ENCODE results near the gene KRT222.

Gene KRT222

DNA sequence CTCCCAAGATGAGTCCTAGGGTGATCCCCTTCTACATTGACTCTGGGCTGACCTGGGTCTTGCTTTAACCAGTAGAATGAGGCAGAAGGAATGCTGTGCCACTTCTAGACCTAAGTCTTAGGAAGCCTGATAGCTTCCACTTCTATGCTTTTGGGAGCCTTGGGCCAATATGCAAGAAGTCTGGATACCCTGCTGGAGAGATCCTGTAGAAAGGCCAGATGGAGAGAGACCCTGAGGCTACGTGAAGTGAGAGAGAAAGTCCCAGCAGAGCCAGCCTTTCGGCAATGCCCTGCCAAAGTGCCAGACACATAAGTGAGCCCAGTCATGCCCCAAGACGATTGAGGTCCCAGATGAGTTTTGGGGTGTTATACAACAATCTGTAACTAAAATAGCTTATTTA is 1.7 kb downstream of the KRT222 start:
- no peaks in the 10 kb centered on the region for H3K36me3 ChIP-seq (ENCODE audit: control insufficient read depth in 4 of 4, insufficient read depth in 4 of 4, low read length in 3 of 4)
- no peak overlapping the region for H3K4me3 ChIP-seq (ENCODE audit: control insufficient read depth in 1 of 7, extremely low read depth in 1 of 7, insufficient read depth in 4 of 7, low read depth in 2 of 7, low read length in 6 of 7)
- H3K27ac ChIP-seq (ENCODE audit: insufficient read depth in 1 of 2, low read depth in 1 of 2, low read length in 2 of 2, poor library complexity in 1 of 2, severe bottlenecking in 2 of 2) = no peak overlapping the region
- no peaks in the 10 kb centered on the region for H3K9me3 ChIP-seq (ENCODE audit: control extremely low read depth in 1 of 5, control insufficient read depth in 4 of 5, insufficient read depth in 2 of 5, low read depth in 1 of 5, low read length in 4 of 5)
- 94% methylated on average over 2 of the region's 3 CpGs for WGBS (ENCODE audit: insufficient coverage)
- CTCF ChIA-PET = no interaction called here
- peaks cover 0 to 3% (median 0%) of the 10 kb centered on the region in 4 experiments for H3K4me1 ChIP-seq (ENCODE audit: control extremely low read depth in 1 of 4, control insufficient read depth in 4 of 4, insufficient read depth in 4 of 4, low read length in 3 of 4)
- DNase-seq = no peak
- POLR2A ChIA-PET = no interaction called here
- H3K27me3 ChIP-seq (replicated peaks in 2 of 5; ENCODE audit: control insufficient read depth in 4 of 5, insufficient read depth in 5 of 5, low read length in 4 of 5) = peaks cover 16 to 48% (median 21%) of the 10 kb centered on the region in 5 experiments

DNA sequence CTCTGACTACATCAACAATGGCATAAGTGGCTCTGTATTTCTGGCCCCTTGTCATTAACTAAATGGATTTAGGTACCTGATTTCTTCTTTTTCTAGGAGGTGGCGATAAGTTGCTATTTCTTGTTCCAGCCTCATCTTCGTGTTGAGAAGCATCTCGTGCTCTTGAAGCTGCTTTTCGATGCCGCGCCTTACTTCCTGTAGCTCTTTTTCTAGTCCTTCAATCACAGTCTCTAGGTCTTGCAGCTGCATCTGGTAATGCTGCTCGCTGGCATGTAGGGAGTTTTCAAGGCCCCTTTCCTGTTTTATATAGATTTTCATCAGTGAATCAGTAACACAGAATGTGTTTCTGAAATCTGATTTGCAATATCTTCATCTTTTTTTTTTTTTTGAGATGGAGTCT is 5.1 kb downstream of the KRT222 start:
- Histone ChIP-seq H3K36me3 (ENCODE audit: control insufficient read depth in 4 of 4, insufficient read depth in 4 of 4, low read length in 3 of 4) (no peaks in the 10 kb centered on the region), H3K4me1 (ENCODE audit: control extremely low read depth in 1 of 4, control insufficient read depth in 4 of 4, insufficient read depth in 4 of 4, low read length in 3 of 4) (peaks cover 0 to 2% (median 0%) of the 10 kb centered on the region in 4 experiments), H3K27ac (ENCODE audit: insufficient read depth in 1 of 2, low read depth in 1 of 2, low read length in 2 of 2, poor library complexity in 1 of 2, severe bottlenecking in 2 of 2) (no peak overlapping the region), H3K27me3 (replicated peaks in 2 of 5; ENCODE audit: control insufficient read depth in 4 of 5, insufficient read depth in 5 of 5, low read length in 4 of 5) (peaks cover 10 to 37% (median 21%) of the 10 kb centered on the region in 5 experiments), H3K9me3 (ENCODE audit: control extremely low read depth in 1 of 5, control insufficient read depth in 4 of 5, insufficient read depth in 2 of 5, low read depth in 1 of 5, low read length in 4 of 5) (no peaks in the 10 kb centered on the region), H3K4me3 (ENCODE audit: control insufficient read depth in 1 of 7, extremely low read depth in 1 of 7, insufficient read depth in 4 of 7, low read depth in 2 of 7, low read length in 6 of 7) (no peak overlapping the region)
- CTCF ChIA-PET = no interaction called here
- DNase-seq = no peak
- POLR2A ChIA-PET = no interaction called here
- 90% methylated on average over 7 of the region's 7 CpGs for WGBS (ENCODE audit: insufficient coverage)

GRCh38 chr17:40658396-40658795 is 6.6 kb downstream of the KRT222 start:
- Histone ChIP-seq H3K4me1 (ENCODE audit: control extremely low read depth in 1 of 4, control insufficient read depth in 4 of 4, insufficient read depth in 4 of 4, low read length in 3 of 4) (no peaks in the 10 kb centered on the region), H3K27me3 (replicated peaks in 2 of 5; ENCODE audit: control insufficient read depth in 4 of 5, insufficient read depth in 5 of 5, low read length in 4 of 5) (peaks cover 5 to 23% (median 15%) of the 10 kb centered on the region in 5 experiments), H3K4me3 (ENCODE audit: control insufficient read depth in 1 of 7, extremely low read depth in 1 of 7, insufficient read depth in 4 of 7, low read depth in 2 of 7, low read length in 6 of 7) (no peak overlapping the region), H3K27ac (ENCODE audit: insufficient read depth in 1 of 2, low read depth in 1 of 2, low read length in 2 of 2, poor library complexity in 1 of 2, severe bottlenecking in 2 of 2) (no peak overlapping the region), H3K9me3 (ENCODE audit: control extremely low read depth in 1 of 5, control insufficient read depth in 4 of 5, insufficient read depth in 2 of 5, low read depth in 1 of 5, low read length in 4 of 5) (no peaks in the 10 kb centered on the region), H3K36me3 (ENCODE audit: control insufficient read depth in 4 of 4, insufficient read depth in 4 of 4, low read length in 3 of 4) (no peaks in the 10 kb centered on the region)
- ChIA-PET POLR2A (no interaction called here), CTCF (no interaction called here)
- no peak for DNase-seq

DNA sequence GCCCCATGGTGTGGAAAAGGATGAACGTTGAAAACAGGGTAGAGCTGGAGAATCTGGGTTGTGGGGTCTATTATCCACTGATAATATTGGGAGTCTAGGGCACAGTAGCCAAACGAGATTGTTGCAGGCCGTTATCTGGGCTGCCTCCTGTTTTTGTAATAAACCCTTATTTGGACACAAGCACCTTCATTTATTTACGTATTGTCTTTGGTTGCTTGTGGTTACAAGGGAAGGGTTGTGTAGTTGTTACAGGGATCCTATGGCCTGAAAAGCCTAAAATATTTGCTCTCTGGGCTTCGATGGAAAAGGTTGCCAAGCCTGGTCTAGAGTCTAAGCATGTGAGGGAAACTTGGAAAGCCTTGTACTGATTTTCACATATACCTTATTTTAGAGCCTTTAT is 13.0 kb downstream of the KRT222 start:
- WGBS (ENCODE audit: insufficient coverage) = 100% methylated on average over 1 of the region's 5 CpGs
- no peaks in the 10 kb centered on the region for H3K36me3 ChIP-seq (ENCODE audit: control insufficient read depth in 4 of 4, insufficient read depth in 4 of 4, low read length in 3 of 4)
- ChIA-PET POLR2A (no interaction called here), CTCF (no interaction called here)
- no peak overlapping the region for H3K4me3 ChIP-seq (ENCODE audit: control insufficient read depth in 1 of 7, extremely low read depth in 1 of 7, insufficient read depth in 4 of 7, low read depth in 2 of 7, low read length in 6 of 7)
- no peak for DNase-seq
- no peak overlapping the region for H3K27ac ChIP-seq (ENCODE audit: insufficient read depth in 1 of 2, low read depth in 1 of 2, low read length in 2 of 2, poor library complexity in 1 of 2, severe bottlenecking in 2 of 2)
- H3K27me3 ChIP-seq (replicated peaks in 2 of 5; ENCODE audit: control insufficient read depth in 4 of 5, insufficient read depth in 5 of 5, low read length in 4 of 5) = peaks cover 0 to 3% (median 0%) of the 10 kb centered on the region in 5 experiments
- H3K4me1 ChIP-seq (ENCODE audit: control extremely low read depth in 1 of 4, control insufficient read depth in 4 of 4, insufficient read depth in 4 of 4, low read length in 3 of 4) = peaks cover 0 to 12% (median 8%) of the 10 kb centered on the region in 4 experiments
- no peaks in the 10 kb centered on the region for H3K9me3 ChIP-seq (ENCODE audit: control extremely low read depth in 1 of 5, control insufficient read depth in 4 of 5, insufficient read depth in 2 of 5, low read depth in 1 of 5, low read length in 4 of 5)

DNA sequence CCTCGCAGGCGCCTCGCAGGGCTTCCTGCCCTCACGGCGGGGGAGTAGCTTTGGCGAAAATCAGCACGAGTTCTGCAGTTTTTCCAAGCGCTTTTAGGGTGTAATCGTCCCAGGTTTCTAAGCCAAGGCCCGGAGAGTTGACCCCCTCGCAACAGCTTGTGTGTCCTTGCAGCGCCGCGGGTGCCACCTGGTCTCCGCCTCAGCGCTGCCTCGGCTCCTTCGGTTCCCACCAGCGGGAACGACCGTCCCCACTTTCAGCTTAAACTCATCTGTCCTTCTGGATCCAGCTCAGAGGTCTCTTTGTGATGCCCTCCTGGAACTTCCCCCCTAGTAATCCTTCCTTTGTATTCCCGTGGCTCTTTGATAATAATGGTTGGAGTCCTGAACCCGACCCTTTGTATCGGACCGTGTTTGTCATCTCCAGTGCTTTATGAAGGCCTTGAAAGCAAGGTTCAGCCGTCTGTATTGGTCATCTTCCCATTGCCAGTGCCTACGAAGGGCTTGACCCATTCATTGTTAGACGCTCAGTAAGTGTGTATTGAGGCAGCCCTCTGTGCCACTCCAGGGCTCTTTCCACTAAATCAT is 16.5 kb downstream of the KRT222 start:
- 3% methylated on average over 27 of the region's 28 CpGs for whole genome bisulfite sequencing (ENCODE audit: insufficient coverage)
- ChIA-PET POLR2A (no interaction called here), CTCF (interaction anchor here (2.1 kb wide), 1 partner anchor 20 kb away, joined by 7 read pairs; no protein-coding TSS in a partner anchor)
- no peaks in the 10 kb centered on the region for H3K9me3 ChIP-seq (ENCODE audit: control extremely low read depth in 1 of 5, control insufficient read depth in 4 of 5, insufficient read depth in 2 of 5, low read depth in 1 of 5, low read length in 4 of 5)
- H3K4me1 ChIP-seq (ENCODE audit: control extremely low read depth in 1 of 4, control insufficient read depth in 4 of 4, insufficient read depth in 4 of 4, low read length in 3 of 4) = peaks cover 7 to 28% (median 18%) of the 10 kb centered on the region in 4 experiments
- H3K27ac ChIP-seq (ENCODE audit: insufficient read depth in 1 of 2, low read depth in 1 of 2, low read length in 2 of 2, poor library complexity in 1 of 2, severe bottlenecking in 2 of 2) = peak overlapping the region; percentile 100
- no peaks in the 10 kb centered on the region for H3K27me3 ChIP-seq (replicated peaks in 2 of 5; ENCODE audit: control insufficient read depth in 4 of 5, insufficient read depth in 5 of 5, low read length in 4 of 5)
- peaks cover 0 to 10% (median 8%) of the 10 kb centered on the region in 4 experiments for H3K36me3 ChIP-seq (ENCODE audit: control insufficient read depth in 4 of 4, insufficient read depth in 4 of 4, low read length in 3 of 4)
- peak overlapping the region; percentile 64 to 98 (median 91) for H3K4me3 ChIP-seq (ENCODE audit: control insufficient read depth in 1 of 7, extremely low read depth in 1 of 7, insufficient read depth in 4 of 7, low read depth in 2 of 7, low read length in 6 of 7)
- peak in 1 of 3 donors; percentile 6 for DNase-seq

GRCh38 chr17:40647624-40648383 is 17.2 kb downstream of the KRT222 start, which contains the start of gene SMARCE1:
Gene SMARCE1, minus strand, starts transcription at chr17:40647818. Its CDS starts 2,016 bp downstream, at chr17:40645802.
- Histone ChIP-seq H3K4me1 (ENCODE audit: control extremely low read depth in 1 of 4, control insufficient read depth in 4 of 4, insufficient read depth in 4 of 4, low read length in 3 of 4) (peaks cover 7 to 28% (median 18%) of the 10 kb centered on the region in 4 experiments), H3K4me3 (ENCODE audit: control insufficient read depth in 1 of 7, extremely low read depth in 1 of 7, insufficient read depth in 4 of 7, low read depth in 2 of 7, low read length in 6 of 7) (peak within 1 kb of the TSS; percentile 64 to 98 (median 91)), H3K36me3 (ENCODE audit: control insufficient read depth in 4 of 4, insufficient read depth in 4 of 4, low read length in 3 of 4) (peaks cover 2 to 16% (median 13%) of the 10 kb centered on the region in 4 experiments), H3K27ac (ENCODE audit: insufficient read depth in 1 of 2, low read depth in 1 of 2, low read length in 2 of 2, poor library complexity in 1 of 2, severe bottlenecking in 2 of 2) (peak within 1 kb of the TSS; percentile 100), H3K27me3 (replicated peaks in 2 of 5; ENCODE audit: control insufficient read depth in 4 of 5, insufficient read depth in 5 of 5, low read length in 4 of 5) (no peaks in the 10 kb centered on the region), H3K9me3 (ENCODE audit: control extremely low read depth in 1 of 5, control insufficient read depth in 4 of 5, insufficient read depth in 2 of 5, low read depth in 1 of 5, low read length in 4 of 5) (no peaks in the 10 kb centered on the region)
- POLR2A ChIA-PET = interaction anchor here (0.6 to 1.3 kb wide), 7 partner anchors 13 to 1040 kb away, joined by 3 to 8 read pairs (median 4); no protein-coding TSS in a partner anchor
- DNase-seq = peak; percentile 82 to 88 (median 84)
- WGBS (ENCODE audit: insufficient coverage) = under 1% methylated on average over 62 of the region's 64 CpGs
- CTCF ChIA-PET = interaction anchor here (0.6 to 2.1 kb wide), 2 partner anchors 19 to 674 kb away, joined by 3 to 7 read pairs; no protein-coding TSS in a partner anchor
